Activated T-cell treated with anti-CD3 and anti-CD28 coated beads, Interleukin-2, amount 50 U/mL, for 1 hour (primary cell): ENCODE measurements around the gene SCN2B.

Experiments
- DNase-seq: peaks from one replicate; pipeline ENCODE4 v3.0.0-alpha.2; 2020

Gene SCN2B

GRCh38 chr11:118152552-118153471 lies 23.6 kb downstream of the SCN2B start, which contains the start of gene SCN4B:
Gene SCN4B, minus strand, starts transcription at chr11:118152823. Its CDS starts 150 bp downstream, at chr11:118152673.
- DNase-seq, result peak; percentile 33

- no peak for DNase-seq
These were observed 24.4 kb downstream of the SCN2B start for GRCh38 chr11:118152020-118152551.

GRCh38 chr11:118151431-118151830 lies 25.0 kb downstream of the SCN2B start:
- no peak for DNase-seq

DNA sequence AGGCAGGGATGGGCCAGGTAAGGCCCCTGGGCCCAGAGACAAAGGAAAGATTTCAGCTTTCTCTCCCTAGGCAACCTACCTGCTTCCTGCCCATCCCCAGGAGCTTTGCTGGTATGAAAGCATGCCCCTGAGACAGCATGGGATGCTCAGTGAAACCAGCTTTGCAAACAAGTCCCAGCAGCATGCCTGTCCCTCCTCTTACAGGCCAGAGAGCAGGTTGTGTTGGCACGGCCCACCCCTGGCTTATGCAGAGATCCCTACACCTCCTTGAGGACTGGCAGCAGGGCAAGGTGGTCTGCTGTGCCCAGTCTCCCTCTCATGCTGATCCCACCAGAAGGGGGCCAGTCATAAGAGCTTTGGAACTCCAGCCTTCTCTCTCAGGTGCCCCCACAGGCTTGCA lies 26.9 kb downstream of the SCN2B start:
- no peak for DNase-seq

- DNase-seq, result no peak
These were observed 27.6 kb downstream of the SCN2B start for GRCh38 chr11:118148856-118149255.

GRCh38 chr11:118148240-118148639 lies 28.2 kb downstream of the SCN2B start:
- DNase-seq, result no peak

DNA sequence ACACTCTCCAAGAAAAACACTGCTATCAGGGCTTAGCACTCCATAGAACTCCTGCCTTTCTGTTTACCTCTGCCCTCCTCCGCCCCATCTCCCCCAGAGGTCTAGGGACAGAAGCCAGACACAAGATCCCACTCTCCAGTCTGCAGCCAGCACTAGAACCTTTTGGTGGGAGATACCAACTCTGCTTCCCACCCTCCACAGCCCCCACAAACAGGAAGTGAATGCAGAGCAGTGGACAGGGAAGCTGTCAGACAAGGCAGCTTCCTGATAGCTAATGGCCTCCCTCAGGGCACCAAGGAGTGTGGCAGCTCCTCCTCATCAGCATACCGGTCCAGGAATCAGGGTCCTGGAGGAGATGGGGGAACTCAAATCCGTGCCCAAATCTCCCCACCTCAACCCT lies 28.9 kb downstream of the SCN2B start:
- no peak for DNase-seq

DNA sequence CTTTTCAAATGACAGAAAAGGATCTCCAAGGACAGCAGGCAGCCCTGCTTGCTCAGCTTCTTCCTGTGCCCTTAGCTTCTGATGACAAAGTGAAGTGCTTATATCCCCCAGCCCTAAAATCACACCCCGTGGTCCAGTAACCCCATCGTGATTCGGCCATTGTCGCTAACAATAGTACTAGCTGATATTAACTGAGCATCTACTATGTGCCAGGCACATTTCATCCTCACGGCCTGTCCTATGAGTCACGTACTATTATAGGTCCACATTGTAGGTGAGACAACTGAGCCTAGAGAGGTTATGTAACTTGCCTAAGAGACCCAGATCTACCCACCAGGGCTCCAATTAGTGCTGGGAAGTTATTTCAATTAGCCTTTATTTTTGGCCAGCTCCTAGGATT lies 29.9 kb downstream of the SCN2B start:
- DNase-seq, result no peak

GRCh38 chr11:118145285-118146227 lies 30.9 kb downstream of the SCN2B start:
- peak; percentile 86 for DNase-seq

- no peak for DNase-seq
These were observed 31.9 kb downstream of the SCN2B start for GRCh38 chr11:118144301-118145268.

- DNase-seq, result no peak
These were observed 32.7 kb downstream of the SCN2B start for GRCh38 chr11:118143661-118144185.

DNA sequence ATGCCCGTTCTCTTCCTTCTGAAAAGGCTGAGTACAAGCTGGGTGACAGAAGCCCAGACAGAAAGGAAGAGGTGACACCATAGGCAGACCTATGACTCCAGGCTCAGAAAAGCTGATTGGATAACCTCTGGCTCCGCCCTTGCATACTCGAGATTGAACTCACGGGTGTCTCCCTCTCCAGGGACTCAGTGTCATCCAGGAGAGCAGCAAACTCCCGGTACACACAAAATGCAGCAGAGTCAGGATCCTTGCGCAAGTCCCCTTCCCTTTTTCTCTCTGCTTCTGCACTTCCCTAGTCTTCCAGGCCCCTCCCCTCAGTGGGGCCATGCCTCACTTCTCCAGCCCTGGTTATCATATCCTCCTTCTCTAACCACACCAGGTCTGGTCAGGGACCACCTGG lies 33.6 kb downstream of the SCN2B start:
- no peak for DNase-seq

DNA sequence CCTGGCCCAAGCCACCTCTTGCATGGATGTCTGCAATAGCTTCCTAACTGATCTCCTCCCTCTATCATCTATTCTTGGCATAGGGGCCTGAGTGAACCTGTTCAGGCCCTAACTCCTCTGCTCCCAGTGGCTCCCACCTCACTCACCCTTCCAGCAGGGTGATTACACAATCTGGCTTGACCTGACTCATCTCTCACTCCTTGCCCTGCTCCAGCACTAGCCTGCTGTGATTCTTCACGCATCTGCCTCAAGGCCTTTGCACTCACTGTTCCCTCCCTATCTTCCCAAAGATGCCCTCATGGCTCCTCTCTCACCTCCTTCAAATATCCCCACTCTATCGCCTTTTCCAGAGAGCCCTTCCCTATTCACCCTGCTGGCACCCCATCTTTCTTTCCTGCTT lies 34.4 kb downstream of the SCN2B start:
- DNase-seq, result no peak

- no peak for DNase-seq
These were observed 36.9 kb downstream of the SCN2B start for GRCh38 chr11:118139578-118139977.

DNA sequence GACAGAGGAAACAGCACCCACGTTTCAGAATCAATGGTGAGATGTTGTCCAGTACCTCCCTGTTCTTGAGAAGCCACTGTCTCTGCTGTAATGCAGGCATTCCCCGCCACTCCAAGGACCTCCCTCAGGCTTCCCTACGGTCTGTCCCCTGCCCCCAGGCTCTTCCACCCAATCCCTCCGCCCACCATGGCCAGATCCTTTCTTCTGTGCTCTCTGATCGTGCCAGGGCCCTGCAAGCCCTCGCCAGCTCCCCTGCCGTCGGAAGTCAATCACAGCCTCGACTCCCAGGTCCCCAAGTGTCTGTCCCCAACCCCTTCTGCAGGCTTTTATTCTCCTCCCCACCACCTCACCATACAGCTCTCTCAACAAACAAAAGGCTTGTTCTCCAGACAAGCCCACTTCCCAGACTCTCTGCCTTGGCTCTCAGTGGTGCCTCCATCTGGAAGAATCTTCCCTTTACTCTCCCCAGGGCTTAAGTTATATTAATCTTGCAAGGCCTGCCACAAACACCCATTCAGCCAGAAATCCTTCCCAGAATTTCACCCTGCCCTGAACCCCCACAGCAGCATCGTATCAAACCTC lies 37.5 kb downstream of the SCN2B start:
- no peak for DNase-seq

GRCh38 chr11:118136801-118137200 lies 39.6 kb downstream of the SCN2B start:
- DNase-seq, result no peak

- DNase-seq, result no peak
These were observed 40.1 kb downstream of the SCN2B start for GRCh38 chr11:118136341-118136740.

DNA sequence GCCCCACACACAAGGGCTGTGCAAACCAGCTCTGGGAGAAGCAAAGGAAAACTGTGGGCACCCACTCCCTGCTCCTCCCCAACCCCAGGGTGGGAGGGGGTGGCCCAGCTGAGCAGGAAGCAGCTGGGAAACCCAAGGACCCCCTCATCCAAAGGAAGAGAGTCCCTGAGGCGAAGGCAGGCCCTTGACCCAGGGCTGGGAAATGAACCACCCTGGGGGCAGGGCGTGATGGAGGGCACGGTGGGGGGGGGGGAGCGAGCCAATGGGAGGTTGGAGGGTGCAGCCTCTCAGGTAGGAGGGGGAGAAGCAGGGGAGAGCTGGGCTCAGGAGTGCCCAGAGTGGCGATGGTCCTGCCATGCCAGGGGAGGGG lies 40.7 kb downstream of the SCN2B start:
- no peak for DNase-seq

DNA sequence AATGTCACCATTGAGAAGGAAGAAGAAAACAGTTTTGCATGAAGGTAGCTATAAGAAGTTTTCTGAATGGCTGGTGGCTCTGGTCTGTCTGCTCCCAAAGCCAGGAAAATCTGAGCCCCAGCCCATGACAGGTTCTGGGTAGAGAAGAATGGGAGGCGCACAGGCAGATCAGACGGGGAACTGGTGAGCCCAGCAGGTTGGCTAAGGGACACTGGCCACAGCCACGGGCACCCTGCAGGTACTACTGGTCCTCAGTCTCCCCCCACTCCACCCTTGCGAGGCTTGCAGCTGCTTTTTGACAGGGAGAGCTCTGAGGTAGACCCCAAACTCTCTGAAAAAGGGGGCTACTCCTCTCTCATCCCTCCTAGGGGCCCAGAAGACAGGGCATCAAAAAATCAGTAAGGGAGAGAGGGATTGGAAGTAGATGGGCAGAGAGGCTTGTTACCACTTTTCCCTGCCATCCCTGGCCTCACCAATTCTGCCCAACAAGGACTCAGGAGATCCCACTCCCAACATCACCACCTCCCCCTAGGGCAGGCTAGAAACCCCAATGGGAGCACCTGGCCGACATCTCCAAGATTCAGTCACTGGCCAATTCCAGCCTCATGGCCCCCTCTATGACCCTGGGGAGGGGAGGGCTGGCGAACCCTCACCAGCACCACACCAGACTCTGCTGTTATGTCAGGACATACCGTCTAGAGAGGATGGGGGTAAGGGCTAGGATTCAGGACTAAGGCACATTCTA lies 41.2 kb downstream of the SCN2B start:
- no peak for DNase-seq

DNA sequence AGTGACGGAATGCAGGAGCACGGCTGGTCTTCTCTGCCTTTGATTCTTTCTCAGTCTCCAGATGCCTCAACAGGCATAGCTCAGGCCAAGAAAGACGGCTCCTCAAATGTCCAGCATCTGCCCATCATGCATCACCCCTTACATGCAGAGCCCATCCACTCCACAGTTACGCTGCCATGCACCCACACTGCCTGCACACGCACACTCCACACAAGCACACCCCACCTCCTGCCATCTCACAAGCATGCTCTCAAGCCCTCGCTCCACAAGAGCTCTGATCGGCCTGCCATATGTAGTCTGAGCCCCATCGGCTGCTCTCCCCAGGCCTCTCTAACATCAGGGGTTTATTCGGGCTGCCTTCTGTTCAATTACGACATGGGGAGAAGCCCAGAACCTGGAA lies 42.6 kb downstream of the SCN2B start:
- DNase-seq, result no peak
